UCSD-AML1 (cell line): ENCODE data around the gene OLFM4.

Experiments used
- DNase-seq: peaks from one replicate; lab custom pipeline; 2025; ENCODE audit not compliant: unreplicated experiment; lab: John Stamatoyannopoulos, UW

The OLFM4 gene

GRCh38 chr13:53014495-53015443 is 13.8 kb upstream of the OLFM4 start:
- no peak for DNase-seq

- DNase-seq = no peak
These were observed 12.6 kb upstream of the OLFM4 start for GRCh38 chr13:53015971-53016370.

- no peak for DNase-seq
These were observed 11.1 kb upstream of the OLFM4 start for GRCh38 chr13:53017433-53017970.

- no peak for DNase-seq
These were observed 9.6 kb upstream of the OLFM4 start for GRCh38 chr13:53018690-53019647.

GRCh38 chr13:53020764-53021335 is 7.8 kb upstream of the OLFM4 start:
- DNase-seq = no peak

GRCh38 chr13:53023246-53023645 is 5.4 kb upstream of the OLFM4 start:
- no peak for DNase-seq

- no peak for DNase-seq
These were observed 550 bp upstream of the OLFM4 start for GRCh38 chr13:53028063-53028462.

- DNase-seq = no peak
These were observed 4.2 kb downstream of the OLFM4 start for GRCh38 chr13:53032849-53033248.

GRCh38 chr13:53038993-53039392 is 10.4 kb downstream of the OLFM4 start:
- DNase-seq = no peak

- DNase-seq = no peak
These were observed 13.4 kb downstream of the OLFM4 start for GRCh38 chr13:53041968-53042516.

GRCh38 chr13:53042877-53043276 is 14.3 kb downstream of the OLFM4 start:
- no peak for DNase-seq

GRCh38 chr13:53043398-53043797 is 14.8 kb downstream of the OLFM4 start:
- no peak for DNase-seq

GRCh38 chr13:53045189-53045588 is 16.6 kb downstream of the OLFM4 start:
- DNase-seq = no peak

GRCh38 chr13:53048880-53049279 is 20.3 kb downstream of the OLFM4 start:
- DNase-seq = no peak

- DNase-seq = no peak
These were observed 21.5 kb downstream of the OLFM4 start for GRCh38 chr13:53050151-53050550.

- no peak for DNase-seq
These were observed 24.1 kb downstream of the OLFM4 start for GRCh38 chr13:53052675-53053074.

- no peak for DNase-seq
These were observed 26.0 kb downstream of the OLFM4 start for GRCh38 chr13:53054569-53054968.

GRCh38 chr13:53058065-53058679 is 29.6 kb downstream of the OLFM4 start:
- DNase-seq = no peak

GRCh38 chr13:53060840-53061490 is 32.4 kb downstream of the OLFM4 start:
- no peak for DNase-seq

- no peak for DNase-seq
These were observed 36.1 kb downstream of the OLFM4 start for GRCh38 chr13:53064731-53065130.
